Measurements from ENCODE around the gene TENM4.

The TENM4 gene

GRCh38 chr11:79393362-79394043 lies 47.3 kb downstream of the TENM4 start:
- in situ Hi-C loops (cut with MboI; ENCODE audit: low sequenced_read_pairs): no loop called here

- in situ Hi-C loops (cut with MboI; ENCODE audit: low sequenced_read_pairs): no loop called here
Observed at GRCh38 chr11:79392161-79392560, 48.7 kb downstream of the TENM4 start.

GRCh38 chr11:79390923-79391322 lies 49.9 kb downstream of the TENM4 start:
- in situ Hi-C loops (cut with MboI; ENCODE audit: low sequenced_read_pairs): no loop called here

- in situ Hi-C loops (cut with MboI; ENCODE audit: low sequenced_read_pairs): no loop called here
Observed at GRCh38 chr11:79390477-79390876, 50.4 kb downstream of the TENM4 start.

GRCh38 chr11:79388201-79388600 lies 52.6 kb downstream of the TENM4 start:
- in situ Hi-C loops (cut with MboI; ENCODE audit: low sequenced_read_pairs): no loop called here

GRCh38 chr11:79383874-79384273 lies 57.0 kb downstream of the TENM4 start:
- in situ Hi-C loops (cut with MboI; ENCODE audit: low sequenced_read_pairs): no loop called here

- in situ Hi-C loops (cut with MboI; ENCODE audit: low sequenced_read_pairs): no loop called here
Observed at GRCh38 chr11:79382301-79383050, 58.4 kb downstream of the TENM4 start.

GRCh38 chr11:79381036-79381435 lies 59.8 kb downstream of the TENM4 start:
- in situ Hi-C loops (cut with MboI; ENCODE audit: low sequenced_read_pairs): no loop called here

GRCh38 chr11:79377406-79377805 lies 63.4 kb downstream of the TENM4 start:
- in situ Hi-C loops (cut with MboI; ENCODE audit: low sequenced_read_pairs): no loop called here

- in situ Hi-C loops (cut with MboI; ENCODE audit: low sequenced_read_pairs): no loop called here
Observed at GRCh38 chr11:79375818-79376550, 64.8 kb downstream of the TENM4 start.

- in situ Hi-C loops (cut with MboI; ENCODE audit: low sequenced_read_pairs): no loop called here
Observed at GRCh38 chr11:79374727-79375126, 66.1 kb downstream of the TENM4 start.

GRCh38 chr11:79371724-79372123 lies 69.1 kb downstream of the TENM4 start:
- in situ Hi-C loops (cut with MboI; ENCODE audit: low sequenced_read_pairs): no loop called here

GRCh38 chr11:79371152-79371551 lies 69.7 kb downstream of the TENM4 start:
- in situ Hi-C loops (cut with MboI; ENCODE audit: low sequenced_read_pairs): no loop called here

GRCh38 chr11:79369055-79369454 lies 71.8 kb downstream of the TENM4 start:
- in situ Hi-C loops (cut with MboI; ENCODE audit: low sequenced_read_pairs): no loop called here

GRCh38 chr11:79367844-79368243 lies 73.0 kb downstream of the TENM4 start:
- in situ Hi-C loops (cut with MboI; ENCODE audit: low sequenced_read_pairs): no loop called here

GRCh38 chr11:79366218-79366617 lies 74.6 kb downstream of the TENM4 start:
- in situ Hi-C loops (cut with MboI; ENCODE audit: low sequenced_read_pairs): no loop called here

- in situ Hi-C loops (cut with MboI; ENCODE audit: low sequenced_read_pairs): no loop called here
Observed at GRCh38 chr11:79363861-79364378, 76.9 kb downstream of the TENM4 start.

GRCh38 chr11:79363256-79363655 lies 77.6 kb downstream of the TENM4 start:
- in situ Hi-C loops (cut with MboI; ENCODE audit: low sequenced_read_pairs): no loop called here

GRCh38 chr11:79362821-79363220 lies 78.0 kb downstream of the TENM4 start:
- in situ Hi-C loops (cut with MboI; ENCODE audit: low sequenced_read_pairs): no loop called here

GRCh38 chr11:79362206-79362757 lies 78.5 kb downstream of the TENM4 start:
- in situ Hi-C loops (cut with MboI; ENCODE audit: low sequenced_read_pairs): no loop called here

GRCh38 chr11:79358258-79358657 lies 82.6 kb downstream of the TENM4 start:
- in situ Hi-C loops (cut with MboI; ENCODE audit: low sequenced_read_pairs): no loop called here
